GM12872 (cell line): Measurements from ENCODE around the gene KRTAP12-1.

ENCODE experiments used
- TF ChIP-seq, protein P1 (sequence below): IDR thresholded peaks from 3 replicates; pipeline ENCODE4 v1.5.1; 2011; ENCODE audit warnings: low read depth, mild to moderate bottlenecking, low read length, moderate library complexity; ENCODE audit not compliant: insufficient read depth

The KRTAP12-1 gene

DNA sequence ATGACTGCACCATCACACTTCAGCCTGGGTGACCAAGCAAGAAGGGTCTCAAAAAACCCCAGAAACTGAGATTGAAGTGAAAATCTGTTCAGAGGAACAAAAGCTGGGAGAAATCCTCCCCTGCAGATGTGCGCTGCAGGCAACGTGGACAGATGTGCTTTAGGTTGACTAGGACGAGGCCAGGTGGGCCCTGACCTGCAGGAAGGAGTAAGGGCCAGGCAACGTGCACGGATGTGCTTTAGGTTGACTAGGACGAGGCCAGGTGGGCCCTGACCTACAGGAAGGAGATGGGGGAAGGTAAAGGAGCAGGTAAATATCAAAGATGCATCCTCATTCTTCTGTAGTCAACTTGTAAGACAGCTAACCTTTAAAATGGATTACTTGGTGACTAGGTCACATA is 2.5 kb upstream of the KRTAP12-1 start:
- TF ChIP-seq, protein P1, sequence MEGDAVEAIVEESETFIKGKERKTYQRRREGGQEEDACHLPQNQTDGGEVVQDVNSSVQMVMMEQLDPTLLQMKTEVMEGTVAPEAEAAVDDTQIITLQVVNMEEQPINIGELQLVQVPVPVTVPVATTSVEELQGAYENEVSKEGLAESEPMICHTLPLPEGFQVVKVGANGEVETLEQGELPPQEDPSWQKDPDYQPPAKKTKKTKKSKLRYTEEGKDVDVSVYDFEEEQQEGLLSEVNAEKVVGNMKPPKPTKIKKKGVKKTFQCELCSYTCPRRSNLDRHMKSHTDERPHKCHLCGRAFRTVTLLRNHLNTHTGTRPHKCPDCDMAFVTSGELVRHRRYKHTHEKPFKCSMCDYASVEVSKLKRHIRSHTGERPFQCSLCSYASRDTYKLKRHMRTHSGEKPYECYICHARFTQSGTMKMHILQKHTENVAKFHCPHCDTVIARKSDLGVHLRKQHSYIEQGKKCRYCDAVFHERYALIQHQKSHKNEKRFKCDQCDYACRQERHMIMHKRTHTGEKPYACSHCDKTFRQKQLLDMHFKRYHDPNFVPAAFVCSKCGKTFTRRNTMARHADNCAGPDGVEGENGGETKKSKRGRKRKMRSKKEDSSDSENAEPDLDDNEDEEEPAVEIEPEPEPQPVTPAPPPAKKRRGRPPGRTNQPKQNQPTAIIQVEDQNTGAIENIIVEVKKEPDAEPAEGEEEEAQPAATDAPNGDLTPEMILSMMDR, result no peak

DNA sequence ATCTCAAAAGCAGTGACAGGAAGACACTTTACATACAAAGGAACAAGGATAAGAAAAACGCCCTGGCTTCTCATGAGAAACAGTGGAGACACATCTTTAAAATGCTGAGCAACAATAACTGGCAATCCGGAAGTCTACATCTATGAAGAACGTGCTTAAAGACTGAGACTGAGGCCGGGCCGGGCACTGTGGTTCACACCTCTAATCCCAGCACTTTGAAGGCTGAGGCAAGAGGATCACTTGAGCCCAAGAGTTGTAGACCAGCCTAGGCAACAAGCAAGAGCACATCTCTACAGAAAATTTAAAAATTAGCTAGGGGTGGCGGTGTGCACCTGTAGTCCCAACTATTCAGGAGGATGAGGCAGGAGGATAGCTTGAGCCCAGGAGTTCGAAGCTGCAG is 2.1 kb upstream of the KRTAP12-1 start:
- TF ChIP-seq, protein P1, result no peak

DNA sequence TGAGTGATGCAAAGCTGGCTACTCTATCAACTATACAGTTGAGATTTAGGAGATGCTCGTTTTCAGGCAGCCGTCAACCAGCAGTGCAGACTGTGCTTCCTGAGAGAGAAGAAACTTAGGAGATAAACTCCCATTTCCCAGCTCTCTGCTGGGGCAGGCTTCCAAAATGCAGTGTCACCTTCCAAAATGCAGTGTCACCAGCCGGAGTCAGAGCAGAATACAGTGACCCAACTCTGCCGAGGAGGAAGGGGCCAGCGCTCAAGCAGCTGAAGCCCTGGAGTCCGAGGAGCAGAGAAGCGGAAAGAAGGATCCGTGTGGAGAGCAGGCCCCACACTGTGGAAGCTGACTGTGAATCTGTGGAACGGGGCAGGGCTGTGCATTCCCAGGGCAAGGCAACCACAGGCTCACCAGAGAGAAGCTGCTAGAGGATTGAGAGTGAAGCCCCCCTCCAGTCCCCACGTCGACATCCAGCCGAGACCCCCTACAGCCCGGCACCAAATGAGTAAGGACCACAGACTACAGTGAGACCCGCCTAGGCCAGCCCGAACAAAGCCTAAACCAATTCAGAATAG is 703 bp upstream of the KRTAP12-1 start:
- TF ChIP-seq, protein P1, result no peak

DNA sequence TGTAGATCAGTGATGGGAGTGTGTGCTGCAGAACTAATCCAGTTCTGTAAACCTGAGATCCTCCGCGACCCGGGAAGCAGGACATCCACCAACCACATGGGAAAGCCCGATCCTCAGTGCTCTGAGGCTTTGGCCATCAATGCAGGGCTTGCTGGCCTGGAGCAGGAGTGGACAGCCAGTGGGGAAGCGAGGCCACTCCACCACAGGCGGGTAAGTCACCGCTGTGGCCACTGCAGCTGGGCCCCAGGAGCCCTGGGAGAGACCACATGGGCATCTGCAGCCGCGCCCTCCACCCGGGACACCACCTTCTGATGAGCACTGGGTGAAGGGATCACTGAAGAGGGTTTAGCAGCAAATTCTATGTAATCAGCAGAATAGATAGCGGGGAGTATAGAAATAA is 811 bp downstream of the KRTAP12-1 start:
- TF ChIP-seq, protein P1, result no peak

DNA sequence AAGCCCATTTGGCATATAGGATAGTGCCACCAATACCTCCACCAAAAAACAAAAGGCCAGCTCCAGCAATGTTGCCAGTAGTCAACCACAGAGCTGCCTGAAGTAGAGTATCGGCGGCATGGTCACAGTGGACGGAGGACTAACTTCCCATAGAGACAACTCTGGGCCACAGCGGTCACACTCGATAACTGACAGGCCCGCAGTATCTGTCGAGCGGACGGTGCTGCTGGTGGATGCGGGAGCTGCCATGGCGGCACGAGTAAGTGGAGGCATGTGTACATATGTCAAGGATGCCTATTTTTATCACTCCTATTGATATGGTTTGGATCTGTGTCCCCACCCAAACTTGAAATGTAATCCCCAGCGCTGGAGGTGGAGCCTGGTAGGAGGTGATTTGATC is 4.1 kb downstream of the KRTAP12-1 start:
- TF ChIP-seq, protein P1, result no peak

DNA sequence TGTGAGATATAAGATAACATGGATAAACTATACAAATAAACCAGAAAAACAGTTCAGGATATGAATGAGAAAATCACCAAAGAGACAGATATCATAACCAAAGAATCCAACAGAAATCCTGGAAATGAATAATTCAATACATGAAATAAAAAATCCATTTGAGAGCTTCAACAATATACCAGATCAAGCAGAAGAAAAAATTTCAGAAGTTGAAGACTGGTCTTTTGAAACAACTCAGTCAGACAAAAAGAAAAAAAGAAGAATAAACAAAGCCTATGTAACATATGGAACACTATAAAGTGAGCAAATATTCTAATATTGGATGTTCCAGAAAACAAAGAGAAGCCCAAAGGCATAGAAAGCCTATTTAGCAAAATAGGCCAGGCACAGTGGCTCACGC is 10.1 kb downstream of the KRTAP12-1 start:
- TF ChIP-seq, protein P1, result no peak

DNA sequence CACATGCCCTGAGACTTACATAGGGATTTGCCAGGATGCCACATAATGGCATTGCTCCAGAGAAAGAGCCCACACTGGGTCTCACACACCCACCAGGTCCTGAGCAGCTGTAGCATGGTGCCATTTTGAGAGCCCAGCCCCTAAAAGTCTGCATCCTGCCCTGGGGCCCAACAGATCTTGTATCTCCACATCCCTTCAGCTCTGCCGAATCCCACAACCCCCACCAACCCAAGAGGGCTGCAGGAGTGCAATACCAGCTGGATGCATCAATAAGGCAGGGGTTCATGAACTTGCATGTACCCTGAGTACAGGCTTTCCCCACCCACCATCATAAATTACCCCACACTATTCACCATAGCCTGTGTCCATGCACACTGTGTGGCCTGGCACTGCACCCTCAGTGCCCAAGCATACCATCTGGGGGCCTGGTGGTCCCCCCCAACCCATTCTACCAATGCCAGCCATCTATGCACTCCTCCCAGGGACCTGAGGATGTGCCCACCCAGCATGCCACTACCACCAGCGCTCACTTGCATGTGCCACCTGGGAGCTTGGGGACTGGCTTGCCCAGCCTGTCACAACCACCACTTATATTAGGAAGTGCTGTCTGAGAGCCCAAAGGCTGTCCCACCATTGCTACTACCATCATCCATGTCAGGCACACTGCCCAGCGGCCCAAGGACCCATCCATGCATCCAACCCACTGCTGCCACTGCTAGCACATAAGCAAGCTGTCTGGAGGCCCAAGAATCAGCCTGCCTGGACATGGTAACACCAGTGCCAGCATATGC is 11.1 kb downstream of the KRTAP12-1 start:
- TF ChIP-seq, protein P1, result no peak
